ENCODE data around the gene CDKAL1.

DNA sequence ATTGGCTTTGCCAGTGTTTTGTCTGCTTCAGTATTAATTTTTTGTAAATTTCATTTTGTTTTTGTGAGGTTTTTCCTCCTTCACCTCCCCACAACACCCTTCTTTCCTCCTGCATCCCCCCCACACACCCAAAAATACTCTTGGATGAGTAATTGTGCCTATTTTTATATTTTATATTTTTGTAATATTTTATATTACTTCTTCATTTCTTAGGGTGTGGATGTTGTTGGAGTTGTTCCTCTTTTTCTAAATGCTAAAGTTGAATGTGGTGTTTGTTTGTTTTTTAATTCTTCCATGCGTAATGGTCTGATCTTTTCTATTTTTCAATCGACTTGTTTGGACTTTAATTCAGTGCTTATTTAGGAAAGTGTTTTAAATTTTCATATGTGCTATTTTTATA lies 638.8 kb downstream of the CDKAL1 start:
- TF ChIP-seq SP1 (IDR thresholded peaks at IDR 0.05): no peak
- TF ChIP-seq FOXM1 (IDR thresholded peaks at IDR 0.05; ENCODE audit: borderline replicate concordance): no peak
